Stimulated activated CD8-positive, alpha-beta memory T cell treated with anti-CD3 and anti-CD28 coated beads, Interleukin-15, amount 100 ng/mL, for 24 hours (primary cell): ENCODE measurements around the gene NAP1L2.
"Not testable (repeated sequence)": the region's sequence is repeated elsewhere in the genome, so short reads cannot be mapped to it uniquely, and the experiment has no call there.

Source experiments
- DNase-seq: peaks from one replicate; pipeline ENCODE4 v3.0.0-alpha.2; 2020; ENCODE audit warnings: low read depth

Gene NAP1L2

GRCh38 chrX:73214426-73215094 is at the start of gene NAP1L2:
Gene NAP1L2 (minus strand): TSS chrX:73214851. CDS start chrX:73214492, 359 bp downstream.
- no peak for DNase-seq

GRCh38 chrX:73262991-73263390 is 48.3 kb upstream of the NAP1L2 start:
- no peak for DNase-seq

GRCh38 chrX:73239242-73239641 is 24.6 kb upstream of the NAP1L2 start:
- DNase-seq, result no peak

GRCh38 chrX:73217621-73218020 is 3.0 kb upstream of the NAP1L2 start:
- DNase-seq, result no peak

GRCh38 chrX:73215246-73215645 is 595 bp upstream of the NAP1L2 start:
- DNase-seq, result no peak

- no peak for DNase-seq
Observed at GRCh38 chrX:73213734-73214425, 771 bp downstream of the NAP1L2 start.

- no peak for DNase-seq
Observed at GRCh38 chrX:73206366-73206765, 8.3 kb downstream of the NAP1L2 start.

GRCh38 chrX:73182502-73183114 is 32.0 kb downstream of the NAP1L2 start:
- no peak for DNase-seq

GRCh38 chrX:73168945-73169344 is 45.7 kb downstream of the NAP1L2 start:
- DNase-seq, result not testable (repeated sequence)
